GM21723 (cell line): ENCODE data around the gene KCNQ2.

ENCODE experiments used
- ATAC-seq: cut with Tn5 transposase; IDR thresholded peaks from one replicate; pipeline ENCODE4 v1.9.1; 2021; ENCODE audit warnings: mild to moderate bottlenecking, moderate library complexity; ENCODE audit not compliant: unreplicated experiment

Gene KCNQ2

DNA sequence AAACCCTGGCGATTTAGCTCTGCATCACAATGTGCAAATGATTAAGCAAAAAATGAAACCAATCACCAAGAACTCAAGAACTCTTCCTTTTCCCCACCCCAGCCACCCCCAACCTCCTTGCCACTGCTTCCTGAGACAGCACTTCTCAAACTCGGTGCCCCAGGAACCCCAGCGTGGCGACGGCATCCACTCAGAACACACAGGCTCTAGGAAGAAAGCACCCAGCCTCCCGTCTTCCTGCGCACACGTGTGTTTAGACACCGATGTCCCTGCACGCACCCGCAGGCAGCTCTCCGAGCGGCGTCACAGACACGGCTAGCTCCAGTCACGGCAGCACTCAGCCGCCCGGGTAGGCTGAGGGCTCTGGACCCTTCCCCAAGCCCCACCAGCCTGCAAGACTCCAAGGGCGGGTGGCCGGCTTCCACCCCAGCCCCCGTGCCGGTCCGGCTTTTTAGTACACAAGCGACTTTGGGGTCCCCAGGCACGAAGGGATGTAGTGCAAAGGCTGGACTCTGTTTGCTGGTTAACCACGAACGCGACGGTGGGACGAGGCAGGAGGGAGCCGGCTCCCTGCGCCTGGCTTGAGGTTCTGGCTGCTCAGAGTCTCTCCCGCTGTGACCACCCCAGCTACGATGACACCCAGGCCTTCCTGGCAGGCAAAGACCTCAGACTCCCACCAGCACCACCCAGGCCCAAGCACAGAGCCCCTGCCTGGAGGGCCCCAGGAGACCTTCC, 51.9 kb downstream of the KCNQ2 start:
- ATAC-seq = no peak

DNA sequence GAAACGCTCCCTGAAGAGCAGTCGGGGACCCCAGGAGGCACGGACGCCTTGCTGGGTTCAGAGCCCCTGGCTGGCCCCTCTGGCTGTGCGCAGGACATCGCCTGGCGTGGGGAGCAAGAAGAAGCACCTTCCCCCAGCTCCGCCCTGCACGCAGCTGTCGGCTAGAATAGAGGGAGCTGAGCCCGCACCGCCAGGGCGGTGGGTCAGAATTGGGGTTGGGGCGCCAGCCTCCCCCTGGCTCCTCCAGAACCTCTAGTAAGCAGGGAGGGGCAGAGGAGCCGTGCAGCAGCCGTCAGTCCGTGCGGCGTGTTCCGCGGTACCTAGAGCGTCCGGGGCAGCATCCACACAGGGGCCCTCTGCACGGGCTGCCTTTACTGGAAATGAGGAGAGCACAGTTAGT, 53.2 kb downstream of the KCNQ2 start:
- ATAC-seq = no peak

DNA sequence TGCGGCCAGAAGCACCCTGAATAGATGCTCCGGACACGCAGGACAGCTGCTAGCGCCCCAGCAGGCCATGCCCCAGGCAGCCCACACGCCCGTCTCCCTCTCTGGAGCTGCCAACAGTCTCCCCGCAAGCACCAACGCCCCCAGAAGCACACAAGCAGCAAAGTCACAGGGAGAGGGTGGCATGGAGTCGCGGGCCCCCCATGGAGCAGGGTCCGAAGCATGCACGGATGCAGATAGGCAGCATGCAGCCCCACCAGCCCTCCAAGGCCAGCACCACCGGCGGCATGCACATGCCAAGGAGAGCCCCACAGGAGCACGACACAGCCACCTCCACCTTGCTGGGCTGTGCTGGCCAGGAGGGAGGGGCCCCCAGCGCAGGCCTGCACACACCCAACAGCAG, 53.8 kb downstream of the KCNQ2 start:
- ATAC-seq = no peak

DNA sequence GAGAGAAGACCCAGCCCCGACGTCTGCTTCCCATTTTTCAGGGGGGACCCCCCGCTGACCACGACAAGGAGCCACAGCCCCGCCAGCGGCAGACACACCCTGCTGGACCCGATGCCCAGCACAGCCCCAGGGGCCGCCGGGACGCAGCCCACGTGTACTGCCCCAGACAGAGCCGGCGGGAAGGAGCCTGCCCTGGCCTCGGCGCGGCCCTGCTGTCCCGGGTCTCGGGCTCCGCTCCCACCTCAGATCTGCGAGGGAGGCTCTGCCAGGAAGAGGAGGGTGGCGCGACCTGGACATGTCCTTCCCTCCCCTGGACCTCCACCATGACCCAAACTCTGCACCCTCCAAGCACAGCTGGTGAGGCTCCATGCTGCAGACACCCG, 54.7 kb downstream of the KCNQ2 start:
- ATAC-seq = no peak

DNA sequence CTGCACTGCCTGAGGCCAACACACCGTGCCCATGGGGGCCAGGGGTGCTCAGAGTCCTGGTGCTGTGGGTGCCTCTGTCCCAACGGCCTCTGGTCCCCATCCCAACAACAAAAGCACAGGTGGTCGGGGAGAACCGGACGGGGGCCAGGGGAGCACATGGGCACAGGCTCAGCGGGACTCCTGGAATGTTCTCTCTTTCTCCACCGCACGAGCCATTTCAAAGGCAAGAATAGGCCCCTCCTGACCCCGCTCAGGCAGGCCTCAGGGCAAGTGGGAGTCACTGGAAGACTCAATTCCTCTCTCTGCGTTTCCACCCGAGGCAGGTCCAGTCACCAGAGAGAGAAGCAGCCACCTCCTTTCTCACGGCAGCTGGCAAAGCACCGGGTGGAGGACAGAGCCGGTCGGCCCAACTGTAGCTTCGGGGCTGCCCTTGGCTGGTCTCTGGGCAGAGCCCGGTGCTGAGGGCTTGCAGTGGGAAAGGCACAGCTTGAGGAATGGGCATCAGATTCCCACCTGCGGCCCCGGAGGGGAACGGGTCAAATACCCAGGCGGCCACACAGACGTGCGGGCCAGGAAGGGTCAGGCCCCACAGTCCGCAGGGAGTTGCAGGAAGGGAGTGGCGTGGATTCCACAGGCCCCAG, 55.2 kb downstream of the KCNQ2 start:
- ATAC-seq = no peak

DNA sequence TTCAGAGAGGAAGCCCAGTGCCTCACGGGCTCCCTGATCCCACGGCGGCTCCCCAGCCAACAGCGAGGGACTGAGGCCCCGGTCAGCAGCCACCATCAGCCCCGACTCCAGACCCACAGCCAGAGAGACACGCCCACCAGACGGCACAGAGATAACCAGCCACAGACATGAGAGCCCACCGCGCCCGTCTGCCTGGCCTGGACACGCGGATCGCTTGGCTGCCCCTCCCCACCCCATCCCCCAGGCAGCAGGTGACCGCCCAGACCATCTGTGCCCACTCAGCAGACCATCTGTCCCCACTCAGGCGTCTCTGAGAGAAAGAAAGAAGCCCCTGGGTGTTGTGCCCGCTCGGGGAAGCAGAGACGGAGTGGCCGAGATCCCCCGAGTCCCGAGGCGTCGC, 55.8 kb downstream of the KCNQ2 start:
- ATAC-seq = no peak

DNA sequence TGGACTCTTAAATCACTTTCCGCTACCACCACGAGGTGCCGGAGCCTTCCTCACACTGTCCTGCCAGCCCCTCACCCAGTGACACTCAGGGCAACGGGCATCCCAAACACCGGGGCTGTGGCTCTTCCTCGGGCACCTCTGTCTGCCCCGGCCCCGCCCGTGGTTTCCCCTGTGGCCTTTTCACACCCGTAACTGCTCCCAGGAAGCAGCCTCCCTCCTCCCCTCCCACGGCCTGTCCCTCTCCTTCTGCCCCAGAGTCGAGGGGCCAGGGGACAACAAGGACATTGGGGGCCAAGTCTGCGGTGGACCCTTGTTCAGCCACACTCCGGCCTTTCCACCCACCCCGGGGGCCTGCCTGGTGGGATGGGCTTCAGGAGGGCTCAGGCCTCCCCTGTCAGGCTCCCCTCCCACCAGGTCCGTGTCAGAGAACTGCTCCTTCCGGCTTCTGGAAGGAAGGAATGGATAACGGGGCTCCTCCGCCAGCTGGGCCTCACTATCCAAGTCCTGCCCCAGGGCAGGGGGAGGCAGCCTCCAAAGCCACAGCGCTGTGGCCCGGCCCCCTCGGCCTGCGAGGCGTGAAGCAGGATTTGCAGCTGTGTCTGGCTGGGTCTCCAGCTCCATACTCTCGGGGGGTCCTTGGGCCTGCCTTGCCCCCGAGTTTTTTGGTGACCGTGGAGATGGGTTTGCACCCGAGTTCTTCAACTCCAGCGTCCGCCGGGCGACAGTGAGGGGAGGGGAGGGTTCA, 56.6 kb downstream of the KCNQ2 start:
- no peak for ATAC-seq

DNA sequence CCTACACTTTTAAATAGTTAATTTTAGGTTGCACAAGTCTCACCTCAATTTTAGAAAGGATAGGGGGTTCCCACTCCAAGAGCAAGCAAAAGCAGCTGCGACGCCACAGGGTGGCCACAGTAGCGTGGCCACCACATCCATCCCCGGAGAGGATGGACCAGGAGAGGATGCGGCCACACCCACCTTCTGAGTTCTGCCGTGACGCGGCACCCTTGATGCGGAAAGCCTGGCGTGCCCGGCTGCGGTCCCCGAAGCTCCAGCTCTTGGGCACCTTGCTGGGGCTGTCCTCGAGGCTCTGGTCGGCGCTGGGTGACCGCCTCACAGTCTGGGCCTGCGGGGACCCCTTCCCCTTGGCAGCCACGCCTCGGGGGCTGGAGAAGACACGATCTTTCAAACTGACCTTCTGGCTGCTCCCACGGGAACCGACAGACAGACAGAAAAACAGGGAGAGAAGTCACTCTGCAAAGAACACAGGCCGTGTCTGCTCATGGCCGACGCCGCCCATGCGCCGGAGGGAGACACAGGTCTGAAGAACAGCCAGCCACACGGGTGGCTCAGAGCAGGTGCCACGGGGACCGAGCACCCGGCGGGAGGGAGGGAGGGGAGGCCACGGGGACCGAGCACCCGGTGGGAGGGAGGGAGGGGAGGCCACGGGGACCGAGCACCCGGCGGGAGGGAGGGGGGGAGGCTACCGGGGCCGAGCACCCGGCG, 57.6 kb downstream of the KCNQ2 start:
- ATAC-seq = no peak

DNA sequence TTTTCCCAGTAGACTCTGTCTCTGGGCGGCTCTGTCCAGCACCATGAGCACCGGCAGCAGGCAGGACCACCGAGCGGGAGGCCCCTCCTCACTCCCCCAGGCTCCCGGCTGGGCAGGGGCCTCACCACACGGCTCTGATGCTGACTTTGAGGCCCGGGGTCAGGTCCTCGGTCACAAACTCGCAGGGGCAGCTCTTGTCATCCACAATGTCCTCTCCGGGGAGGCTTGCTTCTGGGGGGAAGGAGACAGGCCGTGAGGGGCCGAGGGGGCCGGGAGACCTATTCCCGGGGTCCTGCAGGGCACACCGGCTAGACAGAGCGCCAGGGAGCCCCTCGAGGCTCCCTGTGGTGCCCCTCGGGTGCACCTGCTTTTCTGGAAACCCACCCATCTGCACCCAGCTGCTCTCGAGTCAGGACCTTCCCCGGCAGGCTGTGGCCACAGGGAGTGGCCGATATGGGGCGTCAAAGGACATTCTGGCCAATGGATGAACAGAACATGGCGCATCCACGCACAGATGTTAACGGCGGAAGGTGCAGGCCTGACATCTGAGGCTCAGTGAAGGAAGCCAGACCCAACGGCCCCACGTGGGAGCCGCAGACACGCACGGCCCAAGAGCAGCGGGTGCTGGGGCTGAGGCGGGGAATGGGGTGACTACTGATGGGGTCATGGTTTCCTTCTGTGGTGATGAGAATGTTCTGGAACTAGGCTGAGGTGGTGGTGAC, 58.3 kb downstream of the KCNQ2 start:
- no peak for ATAC-seq

DNA sequence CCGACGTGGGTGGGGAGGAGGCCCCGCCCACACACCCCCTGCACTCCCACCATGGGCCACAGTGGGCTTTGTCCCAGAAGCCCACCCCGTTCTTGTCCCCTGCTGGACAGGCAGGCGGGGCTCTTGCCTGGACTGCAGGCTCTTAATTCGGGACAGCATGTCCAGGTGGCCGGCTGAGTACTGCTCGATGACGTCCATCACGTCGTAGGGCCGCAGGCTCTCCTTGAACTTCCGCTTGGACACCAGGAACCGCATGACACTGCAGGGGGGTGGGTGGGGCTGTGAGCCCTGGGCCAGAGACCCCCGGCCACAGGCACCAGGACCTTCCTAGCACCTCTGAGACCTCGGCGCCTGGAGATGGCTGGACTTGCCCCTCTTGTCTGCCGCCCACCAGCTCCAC, 59.1 kb downstream of the KCNQ2 start:
- no peak for ATAC-seq

DNA sequence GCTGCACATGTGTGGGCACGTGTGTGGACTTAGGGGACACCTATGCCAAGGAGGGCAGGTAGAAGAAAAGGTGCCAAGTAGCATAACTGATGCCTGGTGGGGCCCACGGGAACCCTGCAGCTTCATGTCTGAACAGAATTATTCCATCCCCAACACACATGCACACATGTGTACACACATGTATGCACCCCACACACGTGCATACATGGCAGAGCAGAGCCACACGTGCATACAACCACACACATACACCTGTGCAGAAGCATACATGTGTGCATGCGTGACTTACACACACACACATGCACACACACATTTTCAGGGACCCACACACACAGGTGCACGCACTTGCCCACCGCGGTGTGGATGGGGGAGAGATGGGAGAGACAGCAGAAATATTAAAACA, 59.6 kb downstream of the KCNQ2 start:
- ATAC-seq = no peak

DNA sequence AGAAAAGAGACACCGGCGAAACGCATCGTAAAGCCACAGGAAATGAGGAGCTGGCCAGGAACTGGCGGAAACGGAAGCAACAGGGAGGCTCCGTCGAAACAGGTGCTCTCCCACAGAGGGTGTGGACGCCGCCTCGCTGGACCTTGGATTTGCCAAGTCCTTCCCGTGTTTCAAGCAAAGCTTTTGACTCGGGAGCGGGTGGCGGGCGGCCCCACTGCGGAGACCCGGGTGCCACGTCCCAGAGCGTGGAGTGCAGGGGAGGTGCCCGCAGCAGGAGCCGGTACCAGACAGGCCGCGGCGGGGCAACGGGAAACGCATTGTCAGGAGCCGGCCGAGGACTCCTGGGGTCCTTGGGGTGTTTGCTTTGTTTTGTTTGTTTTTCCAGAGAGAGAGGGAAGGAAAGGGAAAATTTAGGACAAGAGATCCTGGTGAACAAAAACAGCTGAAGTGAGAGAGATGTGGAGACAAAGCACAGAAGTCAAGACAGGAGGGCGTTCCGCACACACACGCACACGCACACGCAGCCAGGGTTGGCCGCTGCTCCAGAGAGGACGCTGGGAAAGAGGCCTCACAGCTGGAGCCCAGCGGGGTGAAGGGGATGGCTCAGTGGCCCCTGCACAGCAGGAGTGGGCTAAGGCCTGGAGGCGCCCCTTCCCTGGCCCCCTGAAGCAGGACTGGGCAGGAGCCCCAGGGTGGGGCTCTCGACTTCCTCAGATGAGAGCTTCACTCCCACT, 60.4 kb downstream of the KCNQ2 start:
- no peak for ATAC-seq

DNA sequence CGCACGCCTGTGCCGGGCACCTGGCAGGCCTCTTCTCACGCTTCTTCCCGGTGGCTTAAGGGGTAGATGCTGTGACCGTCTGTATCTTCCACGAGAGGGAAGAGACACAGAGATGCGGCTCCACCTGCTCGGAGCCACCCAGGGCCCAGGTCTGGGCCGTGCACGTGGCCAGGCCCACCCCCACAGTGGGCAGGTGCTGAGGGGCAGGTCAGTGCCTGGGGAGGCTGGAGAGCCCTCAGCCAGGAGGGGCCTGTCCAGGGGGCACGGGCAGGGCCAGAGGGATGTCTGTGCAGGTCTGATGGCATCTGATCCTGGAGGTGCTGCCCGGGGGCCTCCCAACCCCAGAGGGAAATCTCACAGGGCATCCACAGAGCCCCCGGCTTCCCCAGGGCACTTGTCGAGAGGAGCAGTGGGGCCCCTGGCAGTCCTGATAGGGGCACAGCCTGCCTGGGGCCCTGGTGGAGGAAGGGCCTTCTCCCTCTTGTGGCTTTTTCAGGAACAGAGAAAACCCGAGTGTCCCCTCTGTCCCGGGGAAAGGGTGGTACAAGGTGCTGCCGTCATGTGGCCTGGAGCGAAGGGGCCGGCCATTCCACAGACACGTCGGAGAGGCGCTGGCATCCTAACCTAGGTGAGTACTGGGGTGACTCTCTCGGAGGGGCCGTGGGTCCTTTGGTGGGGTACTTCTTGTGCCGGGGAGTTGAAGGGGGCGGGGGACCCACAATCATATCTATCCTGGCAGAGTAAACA, 61.1 kb downstream of the KCNQ2 start:
- ATAC-seq = no peak

DNA sequence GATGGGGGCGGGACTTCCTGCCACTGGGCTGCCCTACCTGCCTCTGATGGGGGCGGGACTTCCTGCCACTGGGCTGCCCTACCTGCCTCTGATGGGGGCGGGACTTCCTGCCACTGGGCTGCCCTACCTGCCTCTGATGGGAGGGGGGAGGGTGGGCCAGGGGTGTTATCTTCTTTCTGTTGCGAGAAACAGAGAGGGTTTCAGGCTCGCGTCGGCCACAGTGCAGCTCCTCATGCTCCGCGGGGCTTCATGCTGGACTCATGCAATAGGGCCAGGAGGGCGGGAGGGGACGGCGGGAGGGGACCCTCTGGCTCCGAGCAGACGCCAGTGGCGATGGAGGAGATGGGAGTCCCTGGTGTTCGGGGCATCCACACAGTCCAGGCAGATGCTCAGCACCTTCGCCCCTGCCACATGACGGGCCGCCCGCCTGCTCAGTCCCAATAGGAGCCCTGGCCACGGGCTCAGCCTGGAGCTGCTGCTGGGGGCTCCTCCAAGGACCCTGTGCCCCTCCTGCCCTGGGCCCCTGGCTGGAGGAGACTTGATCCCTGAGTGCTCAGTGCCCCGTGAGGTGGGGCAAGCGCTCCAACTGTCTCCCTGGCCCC, 62.5 kb downstream of the KCNQ2 start:
- ATAC-seq = no peak

DNA sequence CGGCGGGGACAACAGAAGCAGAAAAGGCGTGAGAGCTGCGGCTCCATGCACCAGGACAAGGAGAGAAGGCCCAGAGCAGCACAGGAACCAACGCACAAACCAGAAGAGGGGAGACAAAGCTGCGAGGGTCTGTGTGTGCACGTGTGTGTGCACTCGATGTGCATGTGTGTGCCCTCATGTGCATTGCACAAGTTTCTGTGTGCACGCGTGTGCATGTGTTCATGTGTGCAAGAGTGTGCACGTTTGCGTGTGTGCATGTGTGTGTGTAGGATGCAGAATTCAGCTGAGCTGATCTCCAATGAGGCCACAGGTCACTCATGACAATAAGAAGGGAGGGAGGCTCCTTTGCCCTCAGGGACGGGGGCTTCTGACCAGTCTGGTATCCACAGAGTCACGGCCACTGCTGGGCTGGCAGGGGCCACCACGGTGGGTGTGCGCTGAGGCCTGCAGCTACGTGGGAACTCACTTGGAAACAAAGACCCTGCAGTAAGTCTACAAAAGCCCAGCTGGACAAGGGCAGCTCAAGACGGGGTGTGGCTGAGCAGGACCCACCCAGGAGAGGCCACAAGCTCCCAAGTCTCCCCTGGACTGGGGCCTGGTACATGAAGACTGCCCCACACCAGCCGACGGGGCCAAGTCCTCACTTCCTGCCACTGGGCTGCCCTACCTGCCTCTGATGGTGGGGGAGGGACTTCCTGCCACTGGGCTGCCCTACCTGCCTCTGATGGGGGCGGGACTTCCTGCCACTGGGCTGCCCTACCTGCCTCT, 63.2 kb downstream of the KCNQ2 start:
- ATAC-seq = no peak

DNA sequence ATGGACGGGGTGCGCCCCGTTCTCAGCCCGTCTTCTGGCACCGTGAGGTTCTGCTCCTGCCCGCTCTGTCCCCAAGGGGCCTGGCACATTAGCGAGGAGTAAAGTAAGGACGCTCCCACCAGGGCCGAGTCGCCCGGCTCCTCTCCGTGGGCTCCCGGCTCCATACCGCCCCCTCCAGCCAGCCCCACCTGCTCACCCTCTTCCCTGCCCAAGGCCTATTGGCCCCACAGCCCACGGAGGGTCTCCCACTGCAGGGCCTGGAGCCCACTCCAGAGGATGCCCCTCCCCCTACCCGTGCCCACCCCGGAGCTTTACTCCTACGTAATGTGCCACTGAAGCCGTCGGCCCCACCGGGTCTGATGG, 63.8 kb downstream of the KCNQ2 start:
- no peak for ATAC-seq

DNA sequence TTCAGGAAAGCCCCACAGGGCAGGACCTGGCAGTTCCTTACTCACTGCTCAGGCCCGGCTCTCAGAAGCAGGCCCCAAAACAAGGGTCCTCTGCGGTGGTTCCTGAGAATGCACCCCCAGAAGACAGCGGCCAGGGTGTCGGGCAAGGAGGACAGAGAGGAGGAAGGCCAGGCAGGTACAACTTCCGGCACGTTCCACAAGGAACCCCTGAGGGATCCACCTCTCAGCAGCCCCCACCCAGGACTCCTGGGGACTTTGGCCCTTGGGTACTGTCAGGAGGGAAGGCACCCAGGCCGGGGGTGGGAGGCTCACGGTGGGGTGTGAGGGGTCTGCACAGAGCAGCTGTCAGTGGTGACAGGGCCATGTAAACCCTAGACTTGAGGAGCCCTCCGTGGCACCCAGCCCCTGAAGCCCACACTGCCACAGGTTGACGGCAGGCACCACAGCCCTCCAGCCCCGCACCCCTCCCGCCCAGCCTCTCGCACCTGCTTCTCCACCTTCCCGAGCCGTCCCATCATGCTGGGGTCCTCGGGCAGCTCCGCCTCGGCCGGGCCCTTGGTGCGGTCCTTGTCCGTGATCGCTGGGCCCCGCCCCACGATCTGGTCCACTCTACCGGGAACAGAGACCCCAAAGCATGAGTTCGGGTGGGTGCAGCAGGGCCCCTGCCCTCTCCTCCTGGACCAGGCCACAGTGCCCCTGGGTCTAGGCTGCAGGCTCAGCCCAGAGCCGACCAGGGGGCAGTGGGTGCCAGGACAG, 64.3 kb downstream of the KCNQ2 start:
- ATAC-seq = no peak
